GM21529 (cell line): ENCODE data around the gene KDM8.

Experiments used
- ATAC-seq: cut with Tn5 transposase; IDR thresholded peaks from one replicate; pipeline ENCODE4 v1.9.1; 2021; ENCODE audit not compliant: unreplicated experiment

The KDM8 gene

GRCh38 chr16:27214084-27214961, 11.0 kb downstream of the KDM8 start:
- ATAC-seq: no peak

- no peak for ATAC-seq
These were observed 12.3 kb downstream of the KDM8 start for GRCh38 chr16:27215660-27216059.

- ATAC-seq: no peak
These were observed 13.1 kb downstream of the KDM8 start for GRCh38 chr16:27216297-27216885.

- no peak for ATAC-seq
These were observed 13.9 kb downstream of the KDM8 start for GRCh38 chr16:27217256-27217655.

GRCh38 chr16:27218756-27219155, 15.4 kb downstream of the KDM8 start:
- ATAC-seq: no peak

- no peak for ATAC-seq
These were observed 15.8 kb downstream of the KDM8 start for GRCh38 chr16:27219161-27219560.

GRCh38 chr16:27220120-27220519, 16.8 kb downstream of the KDM8 start:
- ATAC-seq: no peak

- ATAC-seq: no peak
These were observed 17.2 kb downstream of the KDM8 start for GRCh38 chr16:27220527-27220926.

GRCh38 chr16:27220991-27221390, 17.7 kb downstream of the KDM8 start:
- no peak for ATAC-seq

GRCh38 chr16:27221576-27222248, 18.4 kb downstream of the KDM8 start:
- no peak for ATAC-seq

GRCh38 chr16:27222249-27223225, 19.2 kb downstream of the KDM8 start:
- ATAC-seq: no peak

- ATAC-seq: no peak
These were observed 19.9 kb downstream of the KDM8 start for GRCh38 chr16:27223226-27223610.

- no peak for ATAC-seq
These were observed 20.4 kb downstream of the KDM8 start for GRCh38 chr16:27223701-27224100.

GRCh38 chr16:27224271-27224737, 21.0 kb downstream of the KDM8 start:
- ATAC-seq: no peak

GRCh38 chr16:27224741-27225300, 21.5 kb downstream of the KDM8 start:
- ATAC-seq: no peak

- ATAC-seq: no peak
These were observed 22.4 kb downstream of the KDM8 start for GRCh38 chr16:27225536-27226360.

- no peak for ATAC-seq
These were observed 23.1 kb downstream of the KDM8 start for GRCh38 chr16:27226476-27226875.

- no peak for ATAC-seq
These were observed 23.8 kb downstream of the KDM8 start for GRCh38 chr16:27226976-27227705.

- no peak for ATAC-seq
These were observed 24.7 kb downstream of the KDM8 start for GRCh38 chr16:27228045-27228444.
